SIG-M5 treated with dmso at 0.1 percent for 504 hours (cell line): ENCODE measurements around the gene SPANXA1.
"Not testable (repeated sequence)": the region's sequence is repeated elsewhere in the genome, so short reads cannot be mapped to it uniquely, and the experiment has no call there.

Experiments used
- DNase-seq: peaks from one replicate; lab custom pipeline; 2025; ENCODE audit not compliant: unreplicated experiment; lab: John Stamatoyannopoulos, UW

The SPANXA1 gene

GRCh38 chrX:141584638-141585037 lies at the start of gene SPANXA1:
Gene SPANXA1, minus strand, starts transcription at chrX:141584738. Its CDS starts 60 bp downstream, at chrX:141584678.
- DNase-seq = not testable (repeated sequence)

- DNase-seq = no peak
Observed at GRCh38 chrX:141632124-141632523, 47.6 kb upstream of the SPANXA1 start.

GRCh38 chrX:141619336-141619735 lies 34.8 kb upstream of the SPANXA1 start:
- no peak for DNase-seq

GRCh38 chrX:141609111-141609510 lies 24.6 kb upstream of the SPANXA1 start:
- DNase-seq = no peak

GRCh38 chrX:141589408-141589807 lies 4.9 kb upstream of the SPANXA1 start, which contains the start of gene SPANXA2:
Gene SPANXA2, plus strand, starts transcription at chrX:141589708. Its CDS starts 60 bp downstream, at chrX:141589768.
- DNase-seq = not testable (repeated sequence)

- DNase-seq = not testable (repeated sequence)
Observed at GRCh38 chrX:141542551-141542950, 42.0 kb downstream of the SPANXA1 start.
